AG09319 (cell line): ENCODE data around the gene WDR76.

Source experiments
- DNase-seq: peaks from one replicate; pipeline ENCODE4 v3.0.0-alpha.2; 2010; ENCODE audit warnings: low read depth; ENCODE audit errors: extremely low read depth
- CTCF ChIP-seq: IDR thresholded peaks from 2 replicates; pipeline ENCODE4 v1.5.1; 2011; ENCODE audit warnings: low read depth, mild to moderate bottlenecking, inconsistent platforms, low read length, moderate library complexity

WDR76 gene

GRCh38 chr15:43898891-43899290 is 72.1 kb downstream of the WDR76 start:
- no peak for DNase-seq
- no peak for TF ChIP-seq CTCF

GRCh38 chr15:43899928-43900327 is 73.1 kb downstream of the WDR76 start:
- no peak for TF ChIP-seq CTCF
- DNase-seq: no peak

- DNase-seq: no peak
- TF ChIP-seq CTCF: no peak
These were observed 74.2 kb downstream of the WDR76 start for GRCh38 chr15:43900996-43901395.

GRCh38 chr15:43901495-43901894 is 74.7 kb downstream of the WDR76 start:
- DNase-seq: no peak
- no peak for TF ChIP-seq CTCF

GRCh38 chr15:43903864-43904290 is 77.1 kb downstream of the WDR76 start:
- peak; percentile 69 for TF ChIP-seq CTCF
- DNase-seq: no peak

- no peak for TF ChIP-seq CTCF
- DNase-seq: no peak
These were observed 79.0 kb downstream of the WDR76 start for GRCh38 chr15:43905755-43906154.

GRCh38 chr15:43908516-43909050 is 81.8 kb downstream of the WDR76 start:
- DNase-seq: no peak
- TF ChIP-seq CTCF: no peak
